GM21723 (cell line): Measurements from ENCODE around the gene SPOP.
"Not testable (repeated sequence)": the region's sequence is repeated elsewhere in the genome, so short reads cannot be mapped to it uniquely, and the experiment has no call there.

ENCODE experiments used
- ATAC-seq: cut with Tn5 transposase; IDR thresholded peaks from one replicate; pipeline ENCODE4 v1.9.1; 2021; ENCODE audit warnings: mild to moderate bottlenecking, moderate library complexity; ENCODE audit not compliant: unreplicated experiment

Gene SPOP

DNA sequence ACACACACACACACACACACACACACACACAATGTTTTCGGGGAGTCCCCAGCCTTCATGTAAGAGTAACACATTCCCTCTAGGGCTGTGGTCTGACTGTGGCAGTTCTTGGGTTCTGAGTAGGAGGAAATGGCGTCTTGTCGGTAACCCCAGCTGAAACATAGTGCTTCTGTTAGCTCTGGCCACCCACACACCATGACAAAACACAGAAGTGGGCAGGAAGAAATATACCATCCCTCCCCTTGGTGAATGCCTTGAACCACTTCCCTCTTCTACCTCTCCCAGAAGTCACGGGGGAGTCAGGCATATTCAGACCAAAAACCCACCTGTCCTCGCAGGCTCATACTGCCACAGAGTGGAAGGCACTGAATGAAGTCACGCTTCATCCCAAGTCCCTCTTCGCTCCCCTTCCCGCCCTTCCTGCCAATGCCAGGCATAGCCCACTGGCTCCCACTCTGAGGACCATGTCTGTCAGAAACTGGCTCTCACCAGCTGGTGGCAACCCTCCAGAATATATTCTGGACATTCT, 18.4 kb upstream of the SPOP start:
- peak; percentile 65 for ATAC-seq

GRCh38 chr17:49695698-49696232, 17.9 kb upstream of the SPOP start:
- no peak for ATAC-seq

DNA sequence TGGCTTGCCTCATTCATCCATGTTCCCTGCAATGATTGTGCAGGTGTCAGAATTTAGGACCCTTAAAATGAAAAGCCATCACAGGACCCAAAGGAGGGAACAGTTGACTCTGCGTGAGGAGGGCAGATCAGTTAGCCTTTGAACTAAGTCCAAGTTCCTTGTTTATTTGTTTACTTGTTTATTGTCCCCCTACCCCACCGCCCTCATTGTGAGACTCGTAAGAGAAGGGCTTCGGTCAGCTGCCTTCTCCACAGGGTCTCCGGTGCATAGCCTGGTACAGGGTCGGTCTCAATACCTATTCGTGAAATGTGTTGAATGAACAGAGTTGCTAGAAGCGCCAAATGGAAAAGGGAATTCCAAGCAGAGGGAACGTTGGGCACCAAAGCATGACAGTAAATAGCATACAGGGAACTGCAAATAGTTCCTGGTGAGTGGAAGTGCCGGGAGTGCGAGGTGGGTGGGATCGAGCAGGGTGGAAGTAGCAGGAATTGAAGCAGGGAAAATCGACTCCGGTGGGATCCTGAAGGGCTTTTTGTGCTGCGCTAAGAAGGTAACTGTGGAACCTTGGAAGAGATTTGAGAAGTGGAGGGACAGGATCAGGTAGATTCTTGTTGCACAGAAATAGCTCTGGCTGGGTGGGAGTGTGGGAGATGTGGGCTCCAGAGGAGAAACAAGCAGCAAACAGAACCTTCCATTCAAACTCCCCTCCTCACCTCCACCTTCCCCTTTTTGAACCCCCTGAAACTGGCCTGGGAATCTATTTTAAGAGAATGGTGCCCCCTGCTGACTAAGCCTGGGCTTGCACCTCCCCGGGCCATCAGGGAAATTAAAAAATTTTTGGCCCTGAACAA, 17.2 kb upstream of the SPOP start:
- ATAC-seq, result no peak

GRCh38 chr17:49692751-49693150, 14.9 kb upstream of the SPOP start:
- ATAC-seq, result no peak

DNA sequence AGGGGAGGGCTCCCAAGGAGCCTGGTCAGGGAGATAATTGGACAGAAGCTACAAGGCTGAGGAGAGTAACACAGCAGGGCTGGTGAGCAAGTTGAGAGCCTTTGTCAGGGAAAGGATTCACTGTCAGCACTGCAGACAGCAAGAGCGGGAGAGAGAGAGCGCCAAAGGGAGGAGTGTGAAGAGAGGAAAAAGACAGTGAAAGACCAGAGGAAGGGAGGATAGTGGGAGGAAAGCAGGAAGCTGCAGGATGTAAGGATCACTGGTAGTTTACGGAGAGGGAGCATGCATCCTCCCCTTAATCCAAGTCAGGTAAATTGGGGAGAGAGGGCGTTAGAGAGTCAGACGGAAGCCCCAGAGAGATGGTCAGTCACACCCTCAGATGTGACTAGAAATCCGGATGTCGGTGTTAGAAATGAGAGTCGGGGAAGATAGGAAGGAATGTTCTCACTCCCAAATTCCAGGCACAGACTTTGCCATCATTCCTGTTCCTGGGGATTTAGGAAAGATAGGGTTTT, 13.8 kb upstream of the SPOP start:
- no peak for ATAC-seq

DNA sequence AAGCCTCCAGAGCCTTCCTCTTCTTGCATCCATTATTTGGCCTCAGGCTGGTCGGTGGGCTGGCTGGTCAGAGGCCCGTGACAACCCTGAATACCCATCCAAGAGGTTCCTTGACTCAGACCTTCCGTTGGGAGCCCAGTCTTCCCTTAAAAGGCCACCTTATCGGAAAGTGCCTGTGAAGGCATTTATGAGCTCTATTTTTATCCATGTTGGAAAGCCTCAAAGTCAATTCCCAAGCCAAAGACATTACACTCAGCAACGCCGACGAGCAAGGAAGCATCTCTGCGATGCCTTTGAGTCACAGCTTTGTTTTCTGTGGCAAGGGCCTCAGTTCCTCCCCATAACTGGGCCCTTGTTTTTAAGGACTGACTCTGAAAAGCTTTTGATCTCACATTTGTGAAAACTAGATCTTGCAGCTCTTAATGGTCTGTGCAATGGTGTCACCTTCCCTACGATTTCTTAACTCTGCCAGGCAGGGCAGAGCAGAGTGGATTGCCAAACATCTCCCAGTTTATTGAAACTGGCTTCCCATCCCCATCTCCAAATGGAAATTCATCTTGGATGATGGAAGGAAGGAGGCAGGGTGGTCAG, 13.3 kb upstream of the SPOP start:
- ATAC-seq, result no peak

DNA sequence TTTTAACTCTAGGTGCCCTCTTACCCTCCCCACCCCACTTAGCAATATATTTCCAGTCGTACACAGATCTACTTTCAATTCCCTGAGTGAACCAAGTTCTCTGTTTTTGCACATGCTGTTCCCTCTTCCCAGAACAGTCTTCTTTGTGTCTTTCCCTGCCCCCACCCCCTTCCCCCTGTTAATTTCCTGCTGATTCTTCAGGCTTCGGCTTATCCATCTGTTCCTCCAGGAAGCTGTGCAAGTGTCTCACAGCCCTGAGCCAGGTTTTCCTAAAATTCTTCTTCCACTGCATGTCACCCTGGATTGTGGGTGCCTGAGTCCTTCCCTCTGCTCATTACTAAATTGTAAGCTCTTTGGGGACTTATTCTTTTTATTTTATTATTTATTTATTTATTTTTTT, 12.4 kb upstream of the SPOP start:
- ATAC-seq, result no peak

DNA sequence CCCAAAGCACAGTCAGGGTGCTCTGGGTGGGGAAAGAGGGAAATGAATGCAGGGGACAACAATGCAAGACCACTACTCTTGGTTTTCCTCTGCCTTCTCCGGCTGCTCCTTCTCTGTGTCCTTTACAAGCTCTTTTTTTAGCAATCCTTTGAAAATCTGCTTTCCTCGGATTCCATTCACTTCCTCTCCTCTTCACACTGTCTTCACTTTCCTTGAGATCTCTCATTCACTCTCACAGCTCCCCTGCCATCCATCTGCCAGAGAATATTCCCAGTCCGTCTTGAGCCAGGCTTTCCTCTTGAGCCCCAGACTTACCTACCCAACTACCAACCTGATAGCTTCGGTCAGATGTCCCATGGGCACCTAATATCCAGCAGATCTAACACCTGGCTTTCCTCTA, 11.0 kb upstream of the SPOP start:
- ATAC-seq, result no peak

- ATAC-seq, result no peak
These were observed 10.1 kb upstream of the SPOP start for GRCh38 chr17:49687878-49688491.

DNA sequence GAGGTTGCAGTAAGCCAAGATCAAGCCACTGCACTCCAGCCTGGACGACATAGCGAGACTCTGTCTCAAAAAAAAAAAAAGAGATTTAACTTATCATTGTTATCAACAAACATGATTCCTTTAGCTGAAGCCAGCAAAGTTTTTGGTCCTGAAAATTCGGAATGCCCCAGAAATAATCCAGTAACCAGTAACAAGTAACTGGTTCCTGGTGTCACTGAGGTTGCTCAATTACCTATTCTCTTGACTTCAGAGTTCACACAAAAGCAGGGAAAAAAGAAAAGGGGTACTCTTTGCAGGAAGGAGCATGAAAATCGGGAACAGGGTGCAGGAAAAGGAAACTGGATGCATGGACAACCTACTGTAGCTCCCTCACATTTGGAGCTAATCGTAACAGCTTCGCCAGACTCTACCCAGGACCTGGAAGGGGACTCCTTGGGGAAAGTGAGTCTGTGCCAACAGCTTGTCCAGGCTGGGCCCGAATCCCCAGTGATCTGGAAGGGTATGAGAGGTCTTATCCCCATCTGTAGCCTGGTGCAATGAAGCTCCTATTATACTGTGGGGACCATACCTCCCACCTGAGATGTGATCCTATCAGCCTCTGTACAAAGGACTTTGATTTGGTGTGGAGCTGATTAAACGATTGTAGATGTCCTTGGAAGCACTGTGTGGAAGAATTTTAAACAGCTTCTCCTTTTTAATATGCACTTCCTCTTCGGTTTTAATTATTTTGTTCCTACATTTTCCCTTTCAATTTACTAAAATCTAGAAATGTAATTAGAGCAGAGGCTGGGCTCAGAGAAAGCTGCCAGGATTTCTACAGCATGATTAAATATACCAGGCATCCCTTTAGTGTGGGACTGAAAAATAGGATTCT, 3.4 kb upstream of the SPOP start:
- ATAC-seq, result no peak

- ATAC-seq, result no peak
These were observed 2.4 kb upstream of the SPOP start for GRCh38 chr17:49680314-49680713.

DNA sequence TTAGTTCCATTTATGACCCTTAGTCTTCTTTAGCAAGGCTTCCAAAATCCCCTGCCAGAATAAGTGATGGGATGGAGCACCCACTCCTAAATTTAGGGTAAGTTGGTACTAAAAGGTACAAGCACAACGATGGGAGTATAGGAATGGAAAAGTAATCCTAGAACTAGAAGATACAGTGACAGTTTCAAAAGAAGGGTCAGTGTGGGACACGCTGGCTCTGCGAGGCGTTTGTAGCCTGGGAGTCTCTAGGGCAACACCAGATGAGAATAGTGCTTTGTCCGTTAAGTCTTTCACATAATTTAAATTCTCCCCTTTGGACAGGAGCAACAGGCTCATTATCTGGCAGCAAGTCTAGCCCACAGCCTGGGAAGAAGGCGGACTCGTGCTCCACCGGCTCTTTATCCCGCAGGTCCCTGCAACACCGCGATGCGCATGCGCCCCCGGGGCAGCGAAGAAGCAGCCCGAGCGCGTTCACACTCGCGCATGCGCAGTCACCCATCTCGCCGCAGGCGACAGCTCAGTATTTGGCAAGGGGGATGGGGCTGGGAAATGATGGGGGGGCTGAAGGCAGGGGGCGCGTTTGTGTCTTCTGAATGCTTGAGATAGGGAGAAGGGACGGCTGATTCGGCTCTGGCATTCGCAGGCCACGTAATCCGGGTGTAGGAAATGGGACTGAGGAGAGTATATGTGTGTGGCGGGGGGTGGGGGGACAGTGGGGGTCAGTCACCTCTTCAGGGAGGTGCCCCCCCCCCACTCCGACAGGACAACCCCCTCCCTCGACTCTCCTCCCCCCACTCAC, 564 bp downstream of the SPOP start:
- ATAC-seq, result peak; percentile 49

DNA sequence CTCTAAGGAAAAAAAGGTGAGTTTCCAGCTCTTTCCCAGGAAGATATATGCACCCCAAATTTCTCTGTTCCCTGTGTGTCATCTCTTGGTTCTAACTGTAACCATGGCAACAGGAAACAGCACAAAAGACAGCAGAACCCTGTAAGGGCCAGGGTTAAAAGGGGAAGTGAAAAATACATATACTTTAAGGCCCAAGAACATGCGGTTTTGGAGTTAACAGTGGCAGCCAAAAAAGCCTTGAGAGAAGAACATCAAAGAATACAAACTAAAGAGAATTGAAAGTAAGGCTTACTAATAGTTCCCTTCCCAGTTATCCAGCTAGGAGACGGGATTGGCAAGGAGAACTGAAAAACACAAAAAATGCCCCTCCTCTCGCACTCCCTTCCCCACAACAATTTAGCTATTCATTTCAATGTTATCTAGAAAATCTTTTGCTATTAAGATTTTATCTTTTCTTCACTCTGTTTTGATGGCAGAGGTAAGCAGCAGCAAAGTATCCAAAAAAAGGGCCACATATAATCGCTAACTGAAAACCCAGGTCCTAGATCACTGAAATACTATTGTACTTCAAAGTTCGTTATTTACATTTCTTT, 1.5 kb downstream of the SPOP start:
- peak; percentile 70 for ATAC-seq

- no peak for ATAC-seq
These were observed 3.4 kb downstream of the SPOP start for GRCh38 chr17:49674507-49674906.

DNA sequence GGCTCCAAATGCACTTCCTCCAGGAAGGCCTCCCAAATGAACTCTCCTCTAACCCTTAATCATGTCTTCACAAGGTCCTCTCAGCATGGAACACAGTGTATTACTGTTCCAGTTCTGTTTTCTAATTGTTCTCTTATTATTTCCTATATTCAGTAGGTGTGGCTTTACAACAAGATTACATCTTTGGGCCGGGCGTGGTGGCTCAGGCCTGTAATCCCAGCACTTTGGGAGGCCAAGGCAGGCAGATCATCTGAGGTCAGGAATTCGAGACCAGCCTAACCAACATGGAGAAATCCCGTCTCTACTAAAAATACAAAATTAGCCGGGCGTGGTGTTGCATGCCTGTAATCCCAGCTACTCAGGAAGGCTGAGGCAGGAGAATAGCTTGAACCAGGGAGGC, 4.2 kb downstream of the SPOP start:
- not testable (repeated sequence) for ATAC-seq

DNA sequence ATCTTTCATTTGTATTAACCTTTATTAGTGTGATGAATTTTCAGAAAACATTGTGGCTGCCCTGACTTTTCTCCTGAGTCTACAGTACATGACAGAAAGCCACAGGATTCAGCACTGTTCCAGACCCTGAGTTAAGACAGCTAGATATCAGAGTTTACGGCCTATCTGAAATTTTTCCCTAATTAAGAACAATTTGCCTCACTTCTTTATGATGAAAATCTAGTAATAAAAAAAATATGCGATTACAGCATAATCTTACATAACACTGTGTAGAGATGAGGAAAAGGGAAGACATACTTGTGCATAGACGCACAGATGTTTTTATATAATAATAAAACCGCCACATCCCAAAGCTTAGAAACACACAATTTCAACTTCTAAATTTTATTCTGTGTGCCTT, 7.3 kb downstream of the SPOP start:
- ATAC-seq, result no peak

DNA sequence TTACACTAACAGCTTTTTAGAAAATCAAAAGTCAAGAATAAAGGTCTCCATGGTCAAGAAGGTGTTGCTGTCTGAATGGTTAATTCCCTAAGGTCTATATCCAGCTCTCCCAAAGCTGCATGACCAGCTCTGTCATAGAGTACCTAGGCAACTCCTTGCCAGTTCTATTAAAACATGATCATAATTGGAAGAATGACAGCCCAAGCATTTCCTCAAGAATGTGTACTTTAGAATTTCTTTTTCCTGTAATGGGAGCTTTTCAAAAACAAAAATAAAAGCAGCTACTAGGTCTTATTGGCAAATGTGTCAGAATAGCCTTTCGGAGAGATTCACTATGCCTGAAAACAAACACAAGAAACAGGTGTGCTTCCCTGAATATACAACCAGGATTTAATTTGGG, 7.9 kb downstream of the SPOP start:
- ATAC-seq, result no peak

GRCh38 chr17:49667854-49668253, 10.0 kb downstream of the SPOP start:
- no peak for ATAC-seq

DNA sequence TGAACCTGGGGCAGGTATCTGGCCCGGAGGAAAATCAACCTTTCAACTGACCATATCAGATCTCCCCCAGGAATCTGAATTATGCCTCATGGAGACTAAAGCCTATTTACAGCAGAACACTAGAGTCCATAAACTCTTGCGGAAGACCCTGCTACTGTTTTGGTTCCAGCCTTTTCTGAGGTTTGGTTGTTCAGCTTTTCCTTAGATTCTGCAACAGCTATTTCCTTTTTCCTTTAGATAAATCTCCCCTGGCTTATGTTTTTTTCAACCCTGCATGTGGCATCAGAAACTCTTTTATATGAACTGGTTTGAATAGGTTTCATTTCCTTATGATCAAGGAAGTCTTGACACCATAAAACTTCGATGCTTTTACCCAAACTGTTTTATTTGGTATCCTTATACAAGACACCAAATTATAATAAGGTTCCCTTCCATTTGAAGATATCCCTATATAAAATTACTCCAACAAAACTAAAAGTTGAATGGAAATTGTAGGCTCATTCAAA, 13.1 kb downstream of the SPOP start:
- no peak for ATAC-seq
